Astrocyte (in vitro differentiated cells and primary cell): ENCODE measurements around the gene MDFI. TPM values are rescaled to one million over a fixed set of nuclear protein-coding genes. Genes with fewer than 3 reads are reported as not detected.

ENCODE experiments used
- DNase-seq: peaks from one replicate; pipeline ENCODE4 v3.0.0-alpha.2; 2010; ENCODE audit warnings: low read depth
- FAIRE-seq: peaks from 2 replicates; lab custom pipeline; 2011; peaks lifted over from hg19 to GRCh38; lab: Jason Lieb, UNC
- H2AFZ ChIP-seq: 2 replicates; pipeline ENCODE4 v1.6.0; 2012; ENCODE audit warnings: low read depth, low read length, inconsistent platforms
- H3K27ac ChIP-seq: 2 replicates; pipeline ENCODE4 v1.5.1; 2011; ENCODE audit warnings: low read depth, low read length, inconsistent platforms
- H3K27me3 ChIP-seq: 2 replicates; pipeline ENCODE4 v1.6.0; 2011; ENCODE audit warnings: low read length, inconsistent platforms; ENCODE audit not compliant: insufficient read depth
- H3K36me3 ChIP-seq: 2 replicates; pipeline ENCODE4 v1.5.1; 2011; ENCODE audit warnings: low read length, inconsistent platforms; ENCODE audit not compliant: insufficient read depth
- H3K4me1 ChIP-seq: 2 replicates; pipeline ENCODE4 v1.5.1; 2011; ENCODE audit warnings: low read length, inconsistent platforms; ENCODE audit not compliant: insufficient read depth
- H3K4me2 ChIP-seq: 2 replicates; pipeline ENCODE4 v1.6.0; 2012; ENCODE audit warnings: low read length, inconsistent platforms
- H3K4me3 ChIP-seq: 2 replicates; pipeline ENCODE4 v1.5.1; 2011; ENCODE audit warnings: low read depth, mild to moderate bottlenecking, low read length, inconsistent platforms; ENCODE audit not compliant: insufficient read depth
- H3K79me2 ChIP-seq: 2 replicates; pipeline ENCODE4 v1.6.0; 2012; ENCODE audit warnings: mild to moderate bottlenecking, low read length, inconsistent platforms; ENCODE audit not compliant: insufficient read depth
- H3K9ac ChIP-seq: 2 replicates; pipeline ENCODE4 v1.6.0; 2012; ENCODE audit warnings: mild to moderate bottlenecking, low read length, inconsistent platforms
- H3K9me3 ChIP-seq: 2 replicates; pipeline ENCODE4 v1.5.1; 2012; ENCODE audit warnings: low read depth, mild to moderate bottlenecking, low read length, inconsistent platforms; ENCODE audit not compliant: insufficient read depth
- H4K20me1 ChIP-seq: 2 replicates; pipeline ENCODE4 v1.6.0; 2012; ENCODE audit warnings: low read length, inconsistent platforms; ENCODE audit not compliant: insufficient read depth
- H3K27ac Mint-ChIP-seq: one replicate; pipeline ENCODE4 v1.8.0; 2021; ENCODE audit warnings: mild to moderate bottlenecking, mixed read lengths; ENCODE audit not compliant: unreplicated experiment
- H3K27me3 Mint-ChIP-seq: one replicate; pipeline ENCODE4 v1.8.0; 2021; ENCODE audit warnings: low read depth, mixed read lengths; ENCODE audit not compliant: unreplicated experiment
- H3K36me3 Mint-ChIP-seq: one replicate; pipeline ENCODE4 v1.8.0; 2021; ENCODE audit warnings: low read depth, mixed read lengths; ENCODE audit not compliant: unreplicated experiment
- H3K4me1 Mint-ChIP-seq: one replicate; pipeline ENCODE4 v1.8.0; 2021; ENCODE audit warnings: low read depth, mixed read lengths; ENCODE audit not compliant: unreplicated experiment
- H3K4me3 Mint-ChIP-seq: one replicate; pipeline ENCODE4 v1.8.0; 2021; ENCODE audit warnings: mild to moderate bottlenecking, moderate library complexity, mixed read lengths; ENCODE audit not compliant: unreplicated experiment
- H3K9me3 Mint-ChIP-seq: one replicate; pipeline ENCODE4 v1.8.0; 2021; ENCODE audit warnings: mild to moderate bottlenecking, mixed read lengths; ENCODE audit not compliant: unreplicated experiment
- CTCF ChIP-seq: IDR thresholded peaks from 2 replicates; pipeline ENCODE4 v1.5.1; 2011; ENCODE audit warnings: low read depth, mild to moderate bottlenecking, inconsistent platforms, low read length, moderate library complexity; ENCODE audit not compliant: insufficient read depth
- EZH2 ChIP-seq: IDR thresholded peaks from 2 replicates; pipeline ENCODE4 v1.6.1; 2012; ENCODE audit warnings: mild to moderate bottlenecking, low read length, inconsistent platforms; ENCODE audit not compliant: insufficient read depth
- microRNA-seq: library from miRNA; unstranded; fragments of <30 nt; microRNA quantifications from one replicate; pipeline ENCODE4 v1.2.0, GENCODE V29; 2020
- total RNA-seq: library from RNA; stranded (reverse); gene quantifications from 2 replicates; pipeline ENCODE4 v1.2.1, GENCODE V29; 2021

The MDFI gene
- total RNA-seq, 1 donor from 2014 or later = 144 TPM

GRCh38 chr6:41702089-41702745, 63.9 kb downstream of the MDFI start:
- Mint-ChIP-seq H3K27ac (no peak overlapping the region), H3K4me3 (no peak overlapping the region), H3K27me3 (peaks cover 31% of the 10 kb centered on the region), H3K9me3 (no peaks in the 10 kb centered on the region), H3K4me1 (peaks cover 14% of the 10 kb centered on the region), H3K36me3 (no peaks in the 10 kb centered on the region)
- no peak for FAIRE-seq
- Histone ChIP-seq H2AFZ (no peak overlapping the region), H3K27me3 (no peaks in the 10 kb centered on the region), H3K36me3 (no peaks in the 10 kb centered on the region), H3K79me2 (no peaks in the 10 kb centered on the region), H3K27ac (no peak overlapping the region), H4K20me1 (no peaks in the 10 kb centered on the region), H3K4me2 (no peak overlapping the region), H3K4me1 (peaks cover 47% of the 10 kb centered on the region), H3K9ac (no peak overlapping the region), H3K9me3 (no peaks in the 10 kb centered on the region), H3K4me3 (no peak overlapping the region)
- TF ChIP-seq CTCF (no peak), EZH2 (no peak)
- no peak for DNase-seq

DNA sequence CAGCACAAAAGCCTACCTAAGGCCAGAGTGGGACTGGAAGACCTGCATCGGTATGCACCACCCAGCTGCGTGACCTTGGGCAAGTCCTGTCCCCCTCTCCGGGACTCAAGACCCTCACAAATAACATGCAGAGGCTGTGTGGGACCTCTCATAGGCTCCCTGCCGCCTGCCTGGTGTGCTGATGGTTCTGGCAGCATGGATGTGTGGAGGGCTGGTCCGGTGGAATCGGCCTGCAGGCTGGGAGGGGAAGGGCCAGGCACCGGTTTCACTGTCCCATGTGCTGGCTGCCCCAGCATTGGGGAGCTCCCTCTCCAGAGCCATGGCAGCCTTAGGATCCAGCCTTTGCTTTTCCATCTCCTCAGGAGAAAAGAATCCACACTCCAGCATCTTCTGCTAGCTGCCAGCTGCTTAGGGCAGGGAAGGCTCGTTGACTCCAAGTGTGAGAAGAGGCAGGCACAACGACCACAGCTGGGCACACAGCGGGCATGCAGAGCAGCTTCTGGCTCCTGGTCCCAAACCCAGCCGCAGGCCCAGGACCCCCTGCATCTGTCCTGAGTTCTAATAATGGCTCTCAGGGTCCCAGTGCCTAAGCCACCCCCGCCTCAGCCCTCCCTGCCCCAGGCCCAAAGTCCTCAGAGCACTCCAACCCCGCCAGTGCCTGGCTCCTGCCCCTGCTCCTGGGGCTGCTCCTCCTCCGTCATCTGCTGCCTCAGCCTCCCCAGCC, 64.7 kb downstream of the MDFI start:
- Histone ChIP-seq H3K36me3 (no peaks in the 10 kb centered on the region), H3K79me2 (no peaks in the 10 kb centered on the region), H3K9ac (no peak overlapping the region), H3K27me3 (no peaks in the 10 kb centered on the region), H3K4me1 (peaks cover 40% of the 10 kb centered on the region), H3K27ac (no peak overlapping the region), H4K20me1 (no peaks in the 10 kb centered on the region), H3K9me3 (no peaks in the 10 kb centered on the region), H3K4me3 (no peak overlapping the region), H3K4me2 (no peak overlapping the region), H2AFZ (no peak overlapping the region)
- no peak for TF ChIP-seq CTCF
- TF ChIP-seq EZH2 = no peak
- Mint-ChIP-seq H3K4me1 (peaks cover 12% of the 10 kb centered on the region), H3K36me3 (no peaks in the 10 kb centered on the region), H3K27ac (no peak overlapping the region), H3K9me3 (no peaks in the 10 kb centered on the region), H3K4me3 (no peak overlapping the region), H3K27me3 (peaks cover 34% of the 10 kb centered on the region)
- no peak for DNase-seq
- no peak for FAIRE-seq

Small RNA genes within 50 kb of the gene (microRNA-seq; reads per million reads assigned to microRNA genes)
- not detected for gene MIR4641

Other genes with a start within 250 kb of the MDFI start
- 41.9 and 43.7 TPM in 2 replicates for gene FOXP4, start 92.1 kb upstream of the MDFI start, total RNA-seq
- gene TFEB, start 97.1 kb downstream of the MDFI start, total RNA-seq = 3.9 and 4.7 TPM in 2 replicates
- gene PGC, start 108.9 kb downstream of the MDFI start, total RNA-seq = not detected in 2 replicates
- 3.1 and 3.6 TPM in 2 replicates for gene FRS3, start 141.4 kb downstream of the MDFI start, total RNA-seq
- 3.1 and 3.4 TPM in 2 replicates for gene PRICKLE4, start 142.3 kb downstream of the MDFI start, total RNA-seq
- gene TOMM6, start 149.2 kb downstream of the MDFI start, total RNA-seq = 147 and 159 TPM in 2 replicates